Stimulated activated CD4-positive, alpha-beta T cell treated with anti-CD3 and anti-CD28 coated beads, TNF-alpha, amount 100 ng/mL, for 4 hours (primary cell): Measurements from ENCODE around the gene CCR2.
"Not testable (repeated sequence)": the region's sequence is repeated elsewhere in the genome, so short reads cannot be mapped to it uniquely, and the experiment has no call there.

Experiments used
- DNase-seq, 3 experiments: peaks; one replicate each; pipeline ENCODE4 v3.0.0-alpha.2; 2020; ENCODE audit warnings: low read depth in 3 of 3

Gene CCR2

GRCh38 chr3:46378426-46378942, 24.6 kb downstream of the CCR2 start:
- DNase-seq, result peak; percentile 30 to 40 (median 32)

- DNase-seq, result no peak
These were observed 26.7 kb downstream of the CCR2 start for GRCh38 chr3:46380471-46381221.

GRCh38 chr3:46381625-46382024, 27.7 kb downstream of the CCR2 start:
- no peak for DNase-seq

- DNase-seq, result no peak
These were observed 29.5 kb downstream of the CCR2 start for GRCh38 chr3:46383211-46383950.

DNA sequence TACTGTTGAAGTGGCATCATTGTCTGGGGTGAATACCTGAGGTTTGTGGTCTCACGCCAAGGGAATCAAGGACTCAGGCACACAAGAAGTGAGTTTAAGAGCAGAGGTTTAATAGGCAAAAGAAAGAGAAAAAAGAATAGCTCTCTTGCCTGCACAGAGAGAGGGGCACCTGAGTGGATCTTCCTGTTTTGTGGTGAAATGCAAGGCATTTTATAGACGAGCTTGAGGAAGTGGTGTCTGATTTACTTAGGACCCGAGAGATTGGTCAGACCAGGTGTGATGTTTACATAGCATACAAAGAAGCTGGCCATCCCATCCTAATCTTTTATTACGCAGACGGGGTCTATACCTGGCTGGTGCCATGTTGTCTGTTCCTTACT, 30.0 kb downstream of the CCR2 start:
- DNase-seq, result no peak

- DNase-seq, result no peak
These were observed 32.3 kb downstream of the CCR2 start for GRCh38 chr3:46386205-46386604.

GRCh38 chr3:46388847-46389246, 34.9 kb downstream of the CCR2 start:
- not testable (repeated sequence) for DNase-seq

GRCh38 chr3:46389306-46389705, 35.4 kb downstream of the CCR2 start:
- DNase-seq, result no peak

DNA sequence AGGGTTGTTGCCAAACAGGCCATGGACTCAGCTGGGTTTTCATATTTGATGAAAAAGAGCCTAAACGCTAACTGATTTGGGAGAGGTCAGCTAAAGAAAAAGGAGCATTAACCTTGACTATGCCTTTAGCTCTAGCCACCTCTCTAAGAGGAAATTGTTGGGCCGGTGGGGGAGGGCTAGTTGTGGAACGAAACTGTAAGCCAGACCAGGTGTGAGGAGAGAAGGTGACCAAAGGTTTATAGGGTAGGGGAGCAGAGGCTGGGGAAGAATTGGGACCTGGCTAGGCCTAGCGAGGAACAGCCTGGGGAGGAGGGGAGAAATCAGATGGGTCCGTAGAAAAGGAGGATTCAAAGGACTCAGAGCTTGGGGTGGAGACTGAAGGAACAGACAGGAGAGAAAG, 37.6 kb downstream of the CCR2 start:
- DNase-seq, result not testable (repeated sequence)

GRCh38 chr3:46393011-46393410, 39.1 kb downstream of the CCR2 start:
- no peak for DNase-seq

GRCh38 chr3:46393554-46394434, 39.9 kb downstream of the CCR2 start:
- no peak for DNase-seq

DNA sequence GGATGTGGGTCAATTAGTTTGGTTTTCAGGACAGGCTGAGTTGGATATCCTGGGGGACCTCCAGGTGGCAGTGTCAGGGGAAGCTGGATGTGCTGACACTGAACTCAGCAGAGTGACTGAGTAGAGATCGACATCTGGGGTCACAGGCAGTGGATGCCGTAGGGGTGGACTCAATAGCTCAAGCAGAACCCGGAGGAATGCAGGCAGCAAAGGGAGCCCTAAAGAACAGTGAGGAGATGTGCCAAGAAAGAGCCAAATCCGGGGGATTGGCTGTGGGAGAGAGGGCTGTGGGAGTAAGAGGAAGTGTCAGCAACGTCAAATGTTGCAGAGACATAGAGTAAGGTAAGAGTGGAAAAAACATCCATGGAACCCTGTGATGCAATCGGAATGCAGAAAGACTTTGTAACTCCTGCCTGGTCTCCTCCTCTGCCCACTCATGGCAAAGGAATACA, 41.3 kb downstream of the CCR2 start:
- no peak for DNase-seq

DNA sequence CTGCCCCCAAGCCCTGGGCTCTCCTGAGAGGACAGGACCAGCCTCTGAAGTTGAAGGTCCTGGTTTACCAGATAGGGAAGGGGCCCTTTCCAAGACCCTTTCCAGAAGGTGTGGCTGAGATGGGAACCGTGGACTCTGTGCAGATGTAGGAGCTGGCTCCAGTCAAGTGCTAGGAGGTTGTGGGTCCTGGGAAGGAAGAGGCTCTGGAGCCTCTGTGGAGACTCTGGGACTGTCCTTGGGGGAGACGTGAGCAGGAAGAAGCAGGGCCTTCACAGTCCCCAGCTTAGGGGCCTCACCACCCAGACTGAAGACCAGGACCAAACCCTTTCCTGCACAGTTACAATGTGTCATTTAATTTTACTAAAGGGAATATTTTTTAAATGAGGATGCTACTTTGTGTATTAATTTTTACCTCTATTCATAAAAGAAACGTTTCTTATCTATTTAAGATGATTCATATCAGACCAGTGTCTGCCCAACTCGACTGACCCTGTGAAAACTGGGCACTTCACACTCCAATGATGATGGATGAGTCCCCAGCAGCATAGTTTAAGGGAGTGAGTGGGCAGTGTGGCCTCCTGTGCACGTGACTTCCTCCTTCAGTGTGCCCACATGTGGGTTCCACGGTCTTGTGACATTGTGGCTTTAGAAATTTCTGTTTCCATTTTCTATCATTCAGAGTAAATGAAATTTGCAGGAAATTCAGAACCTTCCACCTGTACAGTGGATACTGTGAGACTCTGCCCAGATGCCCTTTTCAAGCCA, 42.0 kb downstream of the CCR2 start:
- DNase-seq, result no peak

- no peak for DNase-seq
These were observed 43.2 kb downstream of the CCR2 start for GRCh38 chr3:46397111-46397510.

DNA sequence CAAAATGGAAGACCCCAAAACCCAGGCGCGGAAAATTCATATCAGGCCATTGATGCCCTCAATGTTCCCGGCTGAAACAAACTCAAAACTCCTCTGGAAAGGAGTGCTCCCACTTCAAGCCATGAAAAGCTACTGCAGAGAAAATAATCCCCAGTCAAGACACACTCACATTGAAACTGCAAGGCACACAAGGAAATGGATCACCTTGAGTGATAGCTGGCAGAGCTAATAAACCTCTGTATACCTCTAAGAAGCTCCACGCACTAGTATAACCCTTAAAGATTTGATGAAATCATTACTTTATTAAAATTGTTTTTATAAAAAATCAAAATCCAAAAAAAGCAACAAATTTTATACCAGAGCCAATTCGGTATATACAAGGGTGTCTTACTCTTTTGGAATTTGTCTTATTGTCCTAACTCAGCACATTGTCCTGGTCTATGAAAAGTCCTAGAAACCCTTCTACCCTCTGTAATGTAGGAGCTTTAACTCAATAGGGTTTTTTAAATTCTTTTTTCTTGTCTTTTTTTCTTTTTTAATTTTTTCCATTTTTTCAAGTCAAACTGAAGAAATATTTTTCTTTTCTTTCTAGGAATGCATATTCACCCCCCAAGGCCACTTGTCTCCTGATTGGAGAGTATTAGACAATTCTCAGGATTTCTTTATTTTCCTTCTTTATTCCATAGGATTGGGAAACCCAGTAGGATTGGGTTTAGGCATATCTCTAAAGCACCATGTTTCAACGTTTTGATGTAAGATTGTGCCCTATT, 44.5 kb downstream of the CCR2 start:
- no peak for DNase-seq

GRCh38 chr3:46399098-46399497, 45.2 kb downstream of the CCR2 start:
- no peak for DNase-seq

- DNase-seq, result no peak
These were observed 45.6 kb downstream of the CCR2 start for GRCh38 chr3:46399557-46399956.

- no peak for DNase-seq
These were observed 46.3 kb downstream of the CCR2 start for GRCh38 chr3:46400000-46400734.

- no peak for DNase-seq
These were observed 46.9 kb downstream of the CCR2 start for GRCh38 chr3:46400846-46401245.

DNA sequence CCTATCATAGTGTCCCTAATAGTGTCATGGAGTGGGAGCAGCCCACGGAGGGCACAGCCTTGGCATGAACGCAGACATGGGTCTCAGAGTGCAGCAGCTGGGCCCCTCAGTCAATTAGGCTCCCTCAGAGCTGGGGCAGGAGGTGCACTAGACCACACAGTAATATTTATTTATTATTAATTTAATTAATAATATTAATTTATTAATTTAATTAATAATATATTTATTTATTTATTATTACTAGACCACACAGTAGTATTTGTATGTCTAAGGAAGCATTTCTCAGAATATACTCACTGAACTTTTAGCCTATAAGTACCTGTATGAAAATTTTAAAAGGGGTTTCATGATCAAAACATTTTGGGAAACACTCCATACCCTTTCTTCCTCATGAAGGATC, 47.7 kb downstream of the CCR2 start:
- no peak for DNase-seq
